PC-9 (cell line): ENCODE data around the gene DNAJB2. TPM values are rescaled to one million over a fixed set of nuclear protein-coding genes. Genes with fewer than 3 reads are reported as not detected.

Source experiments
- BruUV-seq: library from RNA; stranded (reverse); fragments of 400-500 nt; replicated peaks from 2 replicates; lab custom pipeline; 2021; lab: Mats Ljungman, UMichigan
- CTCF ChIA-PET: fragments of 300-600 bp; sonication (Branson Sonifier 250); formaldehyde crosslinking; loops from one replicate; lab custom pipeline; 2022; ENCODE audit warnings: antibody characterized with exemption; lab: Charles Lee
- POLR2A ChIA-PET: fragments of 300-600 bp; sonication (Branson Sonifier 250); formaldehyde crosslinking; loops from one replicate; lab custom pipeline; 2022; ENCODE audit warnings: antibody characterized with exemption; ENCODE audit not compliant: unreplicated experiment; lab: Charles Lee
- DNase-seq, 2 experiments: peaks; one replicate each; pipeline versions ENCODE4 v3.0.0 to v3.0.0-alpha.2; 2015 to 2022; ENCODE audit warnings: mixed read lengths in 1 of 2
- H2AFZ ChIP-seq: fragments of 200-600 bp; sonication (generic); 2 replicates; pipeline ENCODE4 v1.8.1; 2017; ENCODE audit warnings: antibody characterized with exemption
- H3F3A ChIP-seq: fragments of 200-600 bp; sonication (generic); 2 replicates; pipeline ENCODE4 v1.8.1; 2017; ENCODE audit warnings: antibody characterized with exemption, mild to moderate bottlenecking, low read depth; ENCODE audit not compliant: insufficient read depth
- H3K27ac ChIP-seq: fragments of 200-600 bp; sonication (generic); 2 replicates; pipeline ENCODE4 v1.6.1; 2016; ENCODE audit warnings: mixed run types
- H3K27me3 ChIP-seq: fragments of 200-600 bp; sonication (generic); 2 replicates; pipeline ENCODE4 v1.6.1; 2016; ENCODE audit warnings: low read depth, mixed run types; ENCODE audit not compliant: insufficient read depth
- H3K36me3 ChIP-seq: fragments of 200-600 bp; sonication (generic); 2 replicates; pipeline ENCODE4 v1.6.1; 2016; ENCODE audit warnings: low read depth, mixed run types
- H3K4me1 ChIP-seq: fragments of 200-600 bp; sonication (generic); replicated peaks from 2 replicates; pipeline ENCODE4 v1.6.1; 2016; ENCODE audit warnings: mixed run types; ENCODE audit not compliant: insufficient read depth
- H3K4me2 ChIP-seq: fragments of 200-600 bp; sonication (generic); 2 replicates; pipeline ENCODE4 v1.6.1; 2017; ENCODE audit warnings: mixed run types
- H3K4me3 ChIP-seq: fragments of 200-600 bp; sonication (generic); 2 replicates; pipeline ENCODE4 v1.6.1; 2016; ENCODE audit warnings: mixed run types
- H3K79me2 ChIP-seq: fragments of 200-600 bp; sonication (generic); 2 replicates; pipeline ENCODE4 v1.6.1; 2017; ENCODE audit warnings: low read depth, mixed run types
- H3K9me2 ChIP-seq: fragments of 200-600 bp; sonication (generic); 2 replicates; pipeline ENCODE4 v1.8.1; 2017; ENCODE audit warnings: mild to moderate bottlenecking; ENCODE audit not compliant: insufficient read depth
- H3K9me3 ChIP-seq: fragments of 200-600 bp; sonication (generic); 2 replicates; pipeline ENCODE4 v1.8.1; 2016; ENCODE audit warnings: low read depth; ENCODE audit not compliant: insufficient read depth
- H4K20me1 ChIP-seq: fragments of 200-600 bp; sonication (generic); 2 replicates; pipeline ENCODE4 v1.8.1; 2017; ENCODE audit not compliant: insufficient read depth
- EZH2 ChIP-seq: fragments of 200-600 bp; sonication (generic); IDR thresholded peaks from 2 replicates; pipeline ENCODE4 v1.8.0; 2017; ENCODE audit warnings: antibody characterized with exemption, low read depth
- intact Hi-C: fragments of 100-400 bp; cut with micrococcal nuclease; formaldehyde crosslinking; loops from one replicate; pipeline ENCODE4 v1.10.0; 2022; ENCODE audit not compliant: unreplicated experiment
- microRNA-seq: library from miRNA; unstranded; fragments of <30 nt; microRNA quantifications from one replicate; pipeline ENCODE4 v1.2.0, GENCODE V29; 2021; ENCODE audit warnings: borderline number of aligned reads, borderline replicate concordance
- total RNA-seq: library from RNA; stranded (reverse); gene quantifications from 2 replicates; pipeline ENCODE4 v1.2.3, GENCODE V29; 2021
- TF ChIP-seq, protein P1 (sequence below): fragments of 200-600 bp; sonication (generic); conservative IDR thresholded peaks from 2 replicates; pipeline ENCODE4 v1.6.1; 2017; ENCODE audit warnings: mixed run types, antibody characterized with exemption, mild to moderate bottlenecking, moderate library complexity

The DNAJB2 gene
- total RNA-seq, 1 experiment from 2014 or later: 38.5 TPM

GRCh38 chr2:219332542-219332941 lies 53.4 kb downstream of the DNAJB2 start, which contains the start of gene RESP18:
TSS of gene RESP18 (minus strand) at chr2:219332744.
- Histone ChIP-seq H3F3A (no peaks in the 10 kb centered on the region), H3K27me3 (peaks cover 77% of the 10 kb centered on the region), H3K4me3 (no peak within 1 kb of the TSS), H3K27ac (no peak within 1 kb of the TSS), H3K79me2 (no peaks in the 10 kb centered on the region), H4K20me1 (no peaks in the 10 kb centered on the region), H3K9me2 (no peaks in the 10 kb centered on the region), H3K4me1 (no peaks in the 10 kb centered on the region), H3K9me3 (peaks cover 5% of the 10 kb centered on the region; the same call in 1 of the 2 replicates), H3K36me3 (no peaks in the 10 kb centered on the region), H2AFZ (no peak within 1 kb of the TSS), H3K4me2 (no peak within 1 kb of the TSS)
- POLR2A ChIA-PET: no interaction called here
- no TSS peak for BruUV-seq
- intact Hi-C loops: no loop called here
- CTCF ChIA-PET: interaction anchor here (0.6 kb wide), 1 partner anchor 341 kb away, joined by 3 read pairs; no protein-coding TSS in a partner anchor
- TF ChIP-seq EZH2: no peak
- TF ChIP-seq, protein P1, sequence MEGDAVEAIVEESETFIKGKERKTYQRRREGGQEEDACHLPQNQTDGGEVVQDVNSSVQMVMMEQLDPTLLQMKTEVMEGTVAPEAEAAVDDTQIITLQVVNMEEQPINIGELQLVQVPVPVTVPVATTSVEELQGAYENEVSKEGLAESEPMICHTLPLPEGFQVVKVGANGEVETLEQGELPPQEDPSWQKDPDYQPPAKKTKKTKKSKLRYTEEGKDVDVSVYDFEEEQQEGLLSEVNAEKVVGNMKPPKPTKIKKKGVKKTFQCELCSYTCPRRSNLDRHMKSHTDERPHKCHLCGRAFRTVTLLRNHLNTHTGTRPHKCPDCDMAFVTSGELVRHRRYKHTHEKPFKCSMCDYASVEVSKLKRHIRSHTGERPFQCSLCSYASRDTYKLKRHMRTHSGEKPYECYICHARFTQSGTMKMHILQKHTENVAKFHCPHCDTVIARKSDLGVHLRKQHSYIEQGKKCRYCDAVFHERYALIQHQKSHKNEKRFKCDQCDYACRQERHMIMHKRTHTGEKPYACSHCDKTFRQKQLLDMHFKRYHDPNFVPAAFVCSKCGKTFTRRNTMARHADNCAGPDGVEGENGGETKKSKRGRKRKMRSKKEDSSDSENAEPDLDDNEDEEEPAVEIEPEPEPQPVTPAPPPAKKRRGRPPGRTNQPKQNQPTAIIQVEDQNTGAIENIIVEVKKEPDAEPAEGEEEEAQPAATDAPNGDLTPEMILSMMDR: no peak
- DNase-seq: no peak

DNA sequence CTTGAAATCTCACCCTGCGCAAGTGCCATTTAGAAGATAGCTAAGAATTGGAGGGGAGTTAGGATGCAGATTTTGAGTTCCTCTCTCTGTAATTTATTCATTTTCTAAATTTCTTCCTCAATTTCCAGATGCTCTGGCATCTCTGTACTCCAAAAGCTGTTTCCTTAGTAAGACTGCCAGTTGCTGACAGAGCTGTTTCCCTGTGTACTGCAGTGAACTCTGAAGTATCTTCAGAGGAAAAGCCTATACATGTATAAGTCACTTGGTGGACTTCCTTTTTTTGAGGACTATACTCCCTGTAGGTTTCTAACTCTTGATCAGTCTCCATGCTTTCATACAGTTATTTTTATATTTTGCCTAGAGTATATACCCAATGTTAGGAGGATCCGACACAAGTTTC lies 54.9 kb downstream of the DNAJB2 start:
- Histone ChIP-seq H3K4me1 (no peaks in the 10 kb centered on the region), H3K27ac (no peak overlapping the region), H3K79me2 (no peaks in the 10 kb centered on the region), H2AFZ (no peak overlapping the region), H3K27me3 (peaks cover 67% of the 10 kb centered on the region), H3K9me3 (peaks cover 5% of the 10 kb centered on the region; the same call in 1 of the 2 replicates), H4K20me1 (no peaks in the 10 kb centered on the region), H3K36me3 (no peaks in the 10 kb centered on the region), H3K4me3 (no peak overlapping the region), H3F3A (no peaks in the 10 kb centered on the region), H3K4me2 (no peak overlapping the region), H3K9me2 (no peaks in the 10 kb centered on the region)
- TF ChIP-seq EZH2: no peak
- TF ChIP-seq, protein P1: no peak
- intact Hi-C loops: no loop called here
- ChIA-PET POLR2A (no interaction called here), CTCF (no interaction called here)
- no TSS peak for BruUV-seq
- DNase-seq: no peak

GRCh38 chr2:219335373-219335786 lies 56.2 kb downstream of the DNAJB2 start:
- Histone ChIP-seq H2AFZ (no peak overlapping the region), H3K4me1 (no peaks in the 10 kb centered on the region), H3K36me3 (no peaks in the 10 kb centered on the region), H3K79me2 (no peaks in the 10 kb centered on the region), H3K4me2 (no peak overlapping the region), H4K20me1 (no peaks in the 10 kb centered on the region), H3K27ac (no peak overlapping the region), H3F3A (no peaks in the 10 kb centered on the region), H3K9me2 (no peaks in the 10 kb centered on the region), H3K9me3 (peaks cover 5% of the 10 kb centered on the region; the same call in 1 of the 2 replicates), H3K4me3 (no peak overlapping the region), H3K27me3 (peaks cover 63% of the 10 kb centered on the region)
- no TSS peak for BruUV-seq
- no peak for DNase-seq
- POLR2A ChIA-PET: no interaction called here
- intact Hi-C loops: no loop called here
- CTCF ChIA-PET: no interaction called here
- TF ChIP-seq, protein P1: no peak
- no peak for TF ChIP-seq EZH2

Small RNA genes lying within 50 kb of the gene (microRNA-seq; reads per million reads assigned to microRNA genes)
- gene MIR153-1: not detected

Other genes starting within 250 kb of the DNAJB2 start
- not detected in 2 replicates for gene CFAP65, start 237.8 kb upstream of the DNAJB2 start, total RNA-seq
- gene IHH, start 218.4 kb upstream of the DNAJB2 start, total RNA-seq: not detected in 2 replicates
- gene NHEJ1, start 118.6 kb upstream of the DNAJB2 start, total RNA-seq: 9.8 and 11.2 TPM in 2 replicates
- 7.1 and 7.9 TPM in 2 replicates for gene SLC23A3, start 109.3 kb upstream of the DNAJB2 start, total RNA-seq
- 36.5 and 37.1 TPM in 2 replicates for gene CNPPD1, start 102.4 kb upstream of the DNAJB2 start, total RNA-seq
- gene RETREG2, start 101.1 kb upstream of the DNAJB2 start, total RNA-seq: 77.0 and 84.4 TPM in 2 replicates
- gene ZFAND2B, start 72.6 kb upstream of the DNAJB2 start, total RNA-seq: 24.6 and 39.4 TPM in 2 replicates
- 33.7 and 41.4 TPM in 2 replicates for gene ABCB6, start 60.4 kb upstream of the DNAJB2 start, total RNA-seq
- 56.0 and 64.5 TPM in 2 replicates for gene ATG9A, start 49.7 kb upstream of the DNAJB2 start, total RNA-seq
- 62.2 and 65.1 TPM in 2 replicates for gene ANKZF1, start 49.6 kb upstream of the DNAJB2 start, total RNA-seq
- 7.9 and 10.8 TPM in 2 replicates for gene GLB1L, start 33.9 kb upstream of the DNAJB2 start, total RNA-seq
- 39.6 and 47.2 TPM in 2 replicates for gene STK16, start 33.9 kb upstream of the DNAJB2 start, total RNA-seq
- not detected in 2 replicates for gene TUBA4B, start 26.1 kb upstream of the DNAJB2 start, total RNA-seq
- 118 and 157 TPM in 2 replicates for gene TUBA4A, start 25.4 kb upstream of the DNAJB2 start, total RNA-seq
- not detected in 2 replicates for gene PTPRN, start 30.0 kb downstream of the DNAJB2 start, total RNA-seq
- gene RESP18, start 53.4 kb downstream of the DNAJB2 start, total RNA-seq: not detected in 2 replicates
- 99.1 and 107 TPM in 2 replicates for gene DNPEP, start 108.5 kb downstream of the DNAJB2 start, total RNA-seq
- gene DES, start 139.0 kb downstream of the DNAJB2 start, total RNA-seq: 0.60 TPM in 1 of 2 replicates, not detected in the other
- gene SPEG, start 155.5 kb downstream of the DNAJB2 start, total RNA-seq: 46.8 and 55.8 TPM in 2 replicates
- 44.7 and 57.2 TPM in 2 replicates for gene GMPPA, start 219.5 kb downstream of the DNAJB2 start, total RNA-seq
- gene ASIC4, start 235.1 kb downstream of the DNAJB2 start, total RNA-seq: 0.22 and 0.30 TPM in 2 replicates